ENCODE results near the gene YY1.

Gene YY1

GRCh38 chr14:100322138-100322957 lies 83.4 kb downstream of the YY1 start:
- H3K27me3 ChIP-seq (ENCODE audit: insufficient read depth, low read length, poor library complexity, severe bottlenecking): no peaks in the 10 kb centered on the region
- H3K9me3 ChIP-seq (ENCODE audit: insufficient read depth, low read depth, low read length): no peaks in the 10 kb centered on the region
- H3K4me3 ChIP-seq (ENCODE audit: low read length, poor library complexity, severe bottlenecking): no peak overlapping the region
- H3K9ac ChIP-seq (ENCODE audit: low read depth, low read length, poor library complexity, severe bottlenecking): no peak overlapping the region
- H3K79me2 ChIP-seq (ENCODE audit: insufficient read depth, low read length): no peaks in the 10 kb centered on the region
- no peaks in the 10 kb centered on the region for H4K20me1 ChIP-seq (ENCODE audit: insufficient read depth, low read length, poor library complexity, severe bottlenecking)
- no peak overlapping the region for H2AFZ ChIP-seq (ENCODE audit: low read length)
- no peaks in the 10 kb centered on the region for H3K36me3 ChIP-seq (ENCODE audit: insufficient read depth, low read length)
- TF ChIP-seq CTCF (conservative IDR thresholded peaks at IDR 0.05; ENCODE audit: low read length): no peak
- no peak for TF ChIP-seq EZH2phosphoT487 (IDR thresholded peaks at IDR 0.05; ENCODE audit: borderline replicate concordance)
- H3K4me1 ChIP-seq (ENCODE audit: insufficient read depth, low read length, poor library complexity, severe bottlenecking): no peaks in the 10 kb centered on the region
- no peaks in the 10 kb centered on the region for H3F3A ChIP-seq (ENCODE audit: low read depth)
- no peaks in the 10 kb centered on the region for H3K9me2 ChIP-seq (replicated peaks; ENCODE audit: low read depth, low read length)
- H3K4me2 ChIP-seq (ENCODE audit: low read depth, low read length, poor library complexity, severe bottlenecking): no peak overlapping the region

GRCh38 chr14:100323121-100323941 lies 84.4 kb downstream of the YY1 start, which contains the start of gene SLC25A47:
Gene SLC25A47, plus strand, starts transcription at chr14:100323339. Its CDS starts 76 bp downstream, at chr14:100323415.
- no peaks in the 10 kb centered on the region for H3K27me3 ChIP-seq (ENCODE audit: insufficient read depth, low read length, poor library complexity, severe bottlenecking)
- H3K4me2 ChIP-seq (ENCODE audit: low read depth, low read length, poor library complexity, severe bottlenecking): no peak within 1 kb of the TSS
- no peak within 1 kb of the TSS for H3K4me3 ChIP-seq (ENCODE audit: low read length, poor library complexity, severe bottlenecking)
- no peaks in the 10 kb centered on the region for H4K20me1 ChIP-seq (ENCODE audit: insufficient read depth, low read length, poor library complexity, severe bottlenecking)
- no peak for TF ChIP-seq EZH2phosphoT487 (IDR thresholded peaks at IDR 0.05; ENCODE audit: borderline replicate concordance)
- no peak for TF ChIP-seq CTCF (conservative IDR thresholded peaks at IDR 0.05; ENCODE audit: low read length)
- H3K9me3 ChIP-seq (ENCODE audit: insufficient read depth, low read depth, low read length): no peaks in the 10 kb centered on the region
- no peaks in the 10 kb centered on the region for H3K79me2 ChIP-seq (ENCODE audit: insufficient read depth, low read length)
- H3K9ac ChIP-seq (ENCODE audit: low read depth, low read length, poor library complexity, severe bottlenecking): no peak within 1 kb of the TSS
- no peaks in the 10 kb centered on the region for H3K36me3 ChIP-seq (ENCODE audit: insufficient read depth, low read length)
- no peak within 1 kb of the TSS for H2AFZ ChIP-seq (ENCODE audit: low read length)
- H3K9me2 ChIP-seq (replicated peaks; ENCODE audit: low read depth, low read length): no peaks in the 10 kb centered on the region
- no peaks in the 10 kb centered on the region for H3K4me1 ChIP-seq (ENCODE audit: insufficient read depth, low read length, poor library complexity, severe bottlenecking)
- no peaks in the 10 kb centered on the region for H3F3A ChIP-seq (ENCODE audit: low read depth)

- Histone ChIP-seq H4K20me1 (ENCODE audit: insufficient read depth, low read length, poor library complexity, severe bottlenecking) (no peaks in the 10 kb centered on the region), H3F3A (ENCODE audit: low read depth) (no peaks in the 10 kb centered on the region), H3K4me1 (ENCODE audit: insufficient read depth, low read length, poor library complexity, severe bottlenecking) (no peaks in the 10 kb centered on the region), H2AFZ (ENCODE audit: low read length) (no peak overlapping the region), H3K4me2 (ENCODE audit: low read depth, low read length, poor library complexity, severe bottlenecking) (no peak overlapping the region), H3K4me3 (ENCODE audit: low read length, poor library complexity, severe bottlenecking) (no peak overlapping the region), H3K9me3 (ENCODE audit: insufficient read depth, low read depth, low read length) (no peaks in the 10 kb centered on the region), H3K36me3 (ENCODE audit: insufficient read depth, low read length) (no peaks in the 10 kb centered on the region), H3K9ac (ENCODE audit: low read depth, low read length, poor library complexity, severe bottlenecking) (no peak overlapping the region), H3K9me2 (replicated peaks; ENCODE audit: low read depth, low read length) (no peaks in the 10 kb centered on the region), H3K27me3 (ENCODE audit: insufficient read depth, low read length, poor library complexity, severe bottlenecking) (no peaks in the 10 kb centered on the region), H3K79me2 (ENCODE audit: insufficient read depth, low read length) (no peaks in the 10 kb centered on the region)
- no peak for TF ChIP-seq CTCF (conservative IDR thresholded peaks at IDR 0.05; ENCODE audit: low read length)
- TF ChIP-seq EZH2phosphoT487 (IDR thresholded peaks at IDR 0.05; ENCODE audit: borderline replicate concordance): no peak
These were observed 85.0 kb downstream of the YY1 start for GRCh38 chr14:100323942-100324307.

All from Loucy (cell line).